Measurements from ENCODE around the gene MDP1. TPM values are rescaled to one million over a fixed set of nuclear protein-coding genes. Genes with fewer than 3 reads are reported as not detected.
A peak's percentile ranks its signal among the peaks of the same experiment; 100 is the strongest.

MDP1 gene
- total RNA-seq, 1 donor from 2014 or later, result 22.6 TPM

DNA sequence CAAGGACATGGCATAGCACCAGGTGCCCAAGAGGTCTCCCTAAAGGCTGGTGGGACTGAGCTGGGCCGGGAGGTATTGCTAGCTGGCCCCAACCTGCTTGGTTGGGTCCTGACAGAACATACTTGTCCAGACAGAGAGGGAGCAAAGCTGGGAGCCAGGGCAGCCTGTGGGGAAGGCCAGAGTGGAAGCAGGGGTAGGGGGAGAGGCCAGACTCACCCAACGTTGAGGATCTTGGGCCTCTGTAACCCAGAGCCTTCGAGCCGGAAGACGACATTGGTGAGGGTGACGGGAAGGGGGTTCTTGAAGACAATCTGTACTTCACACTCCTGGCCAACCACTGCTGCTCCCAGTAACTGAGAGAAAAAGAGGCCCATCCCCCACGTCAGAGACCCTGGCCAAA lies 38.1 kb upstream of the MDP1 start:
- DNase-seq (ENCODE audit: extremely low spot score, unreplicated experiment), result no peak
- H3K4me1 Mint-ChIP-seq (ENCODE audit: unreplicated experiment), result no peaks in the 10 kb centered on the region
- no peaks in the 10 kb centered on the region for H3K36me3 Mint-ChIP-seq
- TF ChIP-seq, protein P1, sequence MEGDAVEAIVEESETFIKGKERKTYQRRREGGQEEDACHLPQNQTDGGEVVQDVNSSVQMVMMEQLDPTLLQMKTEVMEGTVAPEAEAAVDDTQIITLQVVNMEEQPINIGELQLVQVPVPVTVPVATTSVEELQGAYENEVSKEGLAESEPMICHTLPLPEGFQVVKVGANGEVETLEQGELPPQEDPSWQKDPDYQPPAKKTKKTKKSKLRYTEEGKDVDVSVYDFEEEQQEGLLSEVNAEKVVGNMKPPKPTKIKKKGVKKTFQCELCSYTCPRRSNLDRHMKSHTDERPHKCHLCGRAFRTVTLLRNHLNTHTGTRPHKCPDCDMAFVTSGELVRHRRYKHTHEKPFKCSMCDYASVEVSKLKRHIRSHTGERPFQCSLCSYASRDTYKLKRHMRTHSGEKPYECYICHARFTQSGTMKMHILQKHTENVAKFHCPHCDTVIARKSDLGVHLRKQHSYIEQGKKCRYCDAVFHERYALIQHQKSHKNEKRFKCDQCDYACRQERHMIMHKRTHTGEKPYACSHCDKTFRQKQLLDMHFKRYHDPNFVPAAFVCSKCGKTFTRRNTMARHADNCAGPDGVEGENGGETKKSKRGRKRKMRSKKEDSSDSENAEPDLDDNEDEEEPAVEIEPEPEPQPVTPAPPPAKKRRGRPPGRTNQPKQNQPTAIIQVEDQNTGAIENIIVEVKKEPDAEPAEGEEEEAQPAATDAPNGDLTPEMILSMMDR (conservative IDR thresholded peaks at IDR 0.05), result no peak
- no peak overlapping the region for H3K4me3 Mint-ChIP-seq
- peak overlapping the region; percentile 31 for H3K27ac Mint-ChIP-seq
- no peaks in the 10 kb centered on the region for H3K27me3 Mint-ChIP-seq
- H3K9me3 Mint-ChIP-seq, result no peaks in the 10 kb centered on the region

DNA sequence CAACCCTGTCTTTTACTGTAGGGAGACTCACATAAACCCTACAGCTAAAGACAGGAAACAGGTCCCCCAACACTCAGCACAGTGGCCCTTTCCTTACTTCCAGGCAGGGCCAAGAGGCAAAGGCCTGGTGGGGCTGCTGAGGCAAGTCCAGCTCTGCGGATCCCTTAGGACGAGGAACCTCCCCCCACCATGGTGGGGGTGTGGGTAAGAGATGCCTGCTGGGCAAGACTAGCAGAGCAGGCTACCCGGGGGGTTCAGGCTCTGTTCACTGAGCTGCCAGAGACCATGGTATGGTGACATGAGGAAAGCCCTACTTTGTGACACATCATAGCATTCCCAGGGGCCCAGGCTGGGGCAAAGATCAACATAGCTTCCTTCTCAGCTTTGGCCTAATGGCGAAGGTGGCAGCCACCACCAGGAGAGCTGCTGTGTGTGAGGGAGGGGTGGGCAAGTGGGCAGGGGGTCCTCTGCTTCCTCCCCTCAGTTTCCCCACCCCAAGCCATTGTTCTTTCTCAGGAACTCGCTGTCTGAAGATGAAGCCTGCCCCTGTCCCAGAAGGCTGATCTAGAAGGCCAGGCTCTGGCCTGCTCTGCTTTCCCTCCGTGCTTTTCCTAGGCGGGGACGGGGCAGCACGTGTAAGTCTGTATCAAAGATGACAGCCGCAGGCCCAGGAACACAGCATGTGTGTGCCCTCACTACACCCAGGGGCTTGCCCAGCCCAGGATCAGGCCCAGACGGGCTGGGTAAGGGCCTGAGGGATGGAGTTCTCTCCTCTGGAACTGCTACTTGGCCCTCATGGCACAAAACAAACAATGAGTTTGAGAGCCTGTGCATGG lies 36.6 kb upstream of the MDP1 start:
- Mint-ChIP-seq H3K4me1 (ENCODE audit: unreplicated experiment) (no peaks in the 10 kb centered on the region), H3K4me3 (no peak overlapping the region), H3K27me3 (peaks cover 2% of the 10 kb centered on the region), H3K27ac (no peak overlapping the region), H3K36me3 (no peaks in the 10 kb centered on the region), H3K9me3 (no peaks in the 10 kb centered on the region)
- DNase-seq (ENCODE audit: extremely low spot score, unreplicated experiment), result no peak
- TF ChIP-seq, protein P1 (conservative IDR thresholded peaks at IDR 0.05), result no peak

DNA sequence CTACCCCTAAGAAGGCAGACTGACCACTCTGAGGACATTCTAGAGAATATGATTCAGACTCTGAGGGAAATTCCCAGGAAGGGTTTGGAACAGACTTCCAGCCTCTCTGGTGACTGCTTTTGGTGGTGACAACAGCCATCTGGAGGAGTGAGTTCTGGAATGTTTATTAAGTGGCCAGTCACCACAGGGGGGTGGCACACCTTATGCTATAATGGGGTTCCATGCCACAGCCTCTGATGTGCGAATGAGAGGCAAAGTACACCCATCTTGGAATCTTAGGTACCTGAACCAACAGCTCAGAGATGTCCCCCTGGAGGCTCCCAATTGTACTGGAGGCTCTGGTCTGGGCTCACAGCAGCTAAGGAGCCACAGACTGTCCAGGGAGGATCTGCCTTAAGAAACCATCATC lies 36.0 kb upstream of the MDP1 start:
- H3K36me3 Mint-ChIP-seq, result no peaks in the 10 kb centered on the region
- TF ChIP-seq, protein P1 (conservative IDR thresholded peaks at IDR 0.05), result no peak
- H3K9me3 Mint-ChIP-seq, result no peaks in the 10 kb centered on the region
- no peak overlapping the region for H3K27ac Mint-ChIP-seq
- H3K27me3 Mint-ChIP-seq, result peaks cover 4% of the 10 kb centered on the region
- H3K4me3 Mint-ChIP-seq, result no peak overlapping the region
- no peaks in the 10 kb centered on the region for H3K4me1 Mint-ChIP-seq (ENCODE audit: unreplicated experiment)
- no peak for DNase-seq (ENCODE audit: extremely low spot score, unreplicated experiment)

DNA sequence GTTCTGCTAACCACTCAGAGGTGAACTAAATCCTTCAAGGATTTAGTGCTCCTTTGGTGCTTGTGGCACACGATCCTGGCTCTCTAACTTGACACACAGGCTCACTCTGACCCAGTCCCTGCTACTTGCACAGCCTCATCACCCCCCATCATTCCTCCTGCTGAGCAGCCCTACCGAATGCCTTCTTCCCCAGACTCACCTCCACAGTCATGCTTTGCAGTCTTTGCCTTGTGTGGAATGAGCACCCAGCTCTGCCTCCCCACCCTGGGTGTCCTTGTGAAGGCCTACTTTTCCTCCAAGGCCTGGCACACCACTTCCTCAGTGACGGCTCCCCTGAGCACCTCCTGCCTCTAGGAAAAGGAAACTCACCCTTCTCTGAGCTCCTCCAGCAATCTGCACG lies 34.5 kb upstream of the MDP1 start:
- H3K4me1 Mint-ChIP-seq (ENCODE audit: unreplicated experiment), result no peaks in the 10 kb centered on the region
- H3K27ac Mint-ChIP-seq, result no peak overlapping the region
- DNase-seq (ENCODE audit: extremely low spot score, unreplicated experiment), result no peak
- no peak overlapping the region for H3K4me3 Mint-ChIP-seq
- peaks cover 4% of the 10 kb centered on the region for H3K27me3 Mint-ChIP-seq
- TF ChIP-seq, protein P1 (conservative IDR thresholded peaks at IDR 0.05), result no peak
- no peaks in the 10 kb centered on the region for H3K36me3 Mint-ChIP-seq
- no peaks in the 10 kb centered on the region for H3K9me3 Mint-ChIP-seq

DNA sequence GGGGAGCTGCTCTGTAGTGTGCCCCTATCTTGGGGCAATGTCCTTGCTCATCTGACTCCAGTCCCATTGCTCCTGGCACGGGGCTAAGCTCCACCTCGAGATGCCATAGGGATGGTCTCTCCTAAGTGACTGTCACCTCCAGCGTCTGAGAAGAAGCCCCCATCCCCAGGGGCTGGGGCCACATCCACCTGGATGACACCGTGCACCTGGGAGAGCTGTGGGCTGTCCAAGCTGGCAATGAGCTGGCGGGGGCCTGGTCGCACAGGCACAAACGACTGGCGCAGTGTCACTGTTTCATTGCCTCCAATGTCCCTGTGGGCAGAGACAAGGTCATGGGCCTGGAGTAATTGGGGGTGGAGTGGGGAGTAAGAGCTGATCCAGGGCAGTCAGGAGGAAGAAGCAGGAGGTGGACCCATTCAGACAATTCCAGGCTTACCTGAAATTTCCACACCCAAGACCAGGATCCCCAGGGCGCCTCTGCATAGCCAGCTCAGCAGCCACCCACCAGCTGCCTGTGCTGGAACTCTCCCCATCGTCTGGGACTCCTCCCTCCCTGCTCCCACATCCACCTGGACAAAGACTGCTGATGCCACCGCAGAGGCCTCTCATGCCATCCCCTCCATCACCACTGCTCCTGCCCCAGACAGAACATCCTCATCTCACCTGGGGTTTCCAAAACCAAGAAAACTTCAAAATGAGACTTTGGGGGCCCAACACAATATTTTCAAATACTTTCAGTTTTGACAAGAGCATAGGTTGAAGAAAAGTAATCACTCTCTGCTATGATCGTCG lies 33.6 kb upstream of the MDP1 start:
- Mint-ChIP-seq H3K4me1 (ENCODE audit: unreplicated experiment) (no peaks in the 10 kb centered on the region), H3K4me3 (no peak overlapping the region), H3K27ac (no peak overlapping the region), H3K36me3 (no peaks in the 10 kb centered on the region), H3K27me3 (peaks cover 4% of the 10 kb centered on the region), H3K9me3 (no peaks in the 10 kb centered on the region)
- TF ChIP-seq, protein P1 (conservative IDR thresholded peaks at IDR 0.05), result no peak
- no peak for DNase-seq (ENCODE audit: extremely low spot score, unreplicated experiment)

Measured in type B pancreatic cell (in vitro differentiated cells).